Bone marrow (tissue), 2 donors: Measurements from ENCODE around the gene ZSCAN21.

ENCODE experiments used
- DNase-seq, 2 donors: peaks; one replicate each; lab custom pipeline; 2025; lab: John Stamatoyannopoulos, UW

Gene ZSCAN21

GRCh38 chr7:100027197-100027596 lies 22.4 kb upstream of the ZSCAN21 start:
- DNase-seq = no peak

- DNase-seq = no peak
Measured at GRCh38 chr7:100029596-100029995, 20.0 kb upstream of the ZSCAN21 start.

GRCh38 chr7:100033526-100033925 lies 16.0 kb upstream of the ZSCAN21 start:
- no peak for DNase-seq

- no peak for DNase-seq
Measured at GRCh38 chr7:100034871-100035510, 14.6 kb upstream of the ZSCAN21 start.

GRCh38 chr7:100035876-100036275 lies 13.7 kb upstream of the ZSCAN21 start:
- DNase-seq = no peak

GRCh38 chr7:100038326-100038725 lies 11.2 kb upstream of the ZSCAN21 start:
- DNase-seq = no peak

- DNase-seq = no peak
Measured at GRCh38 chr7:100040575-100040974, 9.0 kb upstream of the ZSCAN21 start.

- DNase-seq = peak in 1 of 2 donors; percentile 66
Measured at GRCh38 chr7:100044718-100045117, 4.9 kb upstream of the ZSCAN21 start.

GRCh38 chr7:100048680-100049079 lies 894 bp upstream of the ZSCAN21 start:
- no peak for DNase-seq

GRCh38 chr7:100051611-100052010 lies 2.0 kb downstream of the ZSCAN21 start:
- no peak for DNase-seq

- DNase-seq = peak in 1 of 2 donors; percentile 70
Measured at GRCh38 chr7:100053215-100053614, 3.6 kb downstream of the ZSCAN21 start.

GRCh38 chr7:100057006-100057405 lies 7.4 kb downstream of the ZSCAN21 start:
- no peak for DNase-seq

GRCh38 chr7:100059251-100059739 lies 9.7 kb downstream of the ZSCAN21 start:
- DNase-seq = no peak

- no peak for DNase-seq
Measured at GRCh38 chr7:100061518-100062193, 12.1 kb downstream of the ZSCAN21 start.

GRCh38 chr7:100063376-100063775 lies 13.8 kb downstream of the ZSCAN21 start:
- no peak for DNase-seq

- DNase-seq = no peak
Measured at GRCh38 chr7:100064162-100064561, 14.6 kb downstream of the ZSCAN21 start.

GRCh38 chr7:100065452-100066186 lies 16.0 kb downstream of the ZSCAN21 start:
- DNase-seq = no peak

GRCh38 chr7:100066953-100067352 lies 17.4 kb downstream of the ZSCAN21 start:
- no peak for DNase-seq

- no peak for DNase-seq
Measured at GRCh38 chr7:100069991-100070390, 20.4 kb downstream of the ZSCAN21 start.

GRCh38 chr7:100071018-100071723 lies 21.6 kb downstream of the ZSCAN21 start:
- no peak for DNase-seq

- DNase-seq = no peak
Measured at GRCh38 chr7:100072462-100072861, 22.9 kb downstream of the ZSCAN21 start.

GRCh38 chr7:100074841-100075240 lies 25.3 kb downstream of the ZSCAN21 start:
- DNase-seq = no peak
